Activated CD4-positive, alpha-beta T cell treated with anti-CD3 and anti-CD28 coated beads, Interleukin-2, amount 10 ng/mL, durations not matched to agents 24 days and 14 days (primary cell): ENCODE data around the gene FCGR1A. TPM values are rescaled to one million over a fixed set of nuclear protein-coding genes. Genes with fewer than 3 reads are reported as not detected.
"Not testable (repeated sequence)": the region's sequence is repeated elsewhere in the genome, so short reads cannot be mapped to it uniquely, and the experiment has no call there.

Source experiments
- DNase-seq: peaks from one replicate; pipeline ENCODE4 v3.0.0; 2022
- H3K27ac Mint-ChIP-seq: one replicate; pipeline ENCODE4 v1.8.0; 2022; ENCODE audit warnings: mild to moderate bottlenecking, mixed read lengths
- H3K27me3 Mint-ChIP-seq: one replicate; pipeline ENCODE4 v1.8.0; 2022; ENCODE audit warnings: mixed read lengths
- H3K36me3 Mint-ChIP-seq: one replicate; pipeline ENCODE4 v1.8.0; 2022; ENCODE audit warnings: low read depth, mild to moderate bottlenecking, mixed read lengths
- H3K4me1 Mint-ChIP-seq: one replicate; pipeline ENCODE4 v1.8.0; 2021; ENCODE audit warnings: mixed read lengths
- H3K4me3 Mint-ChIP-seq: one replicate; pipeline ENCODE4 v1.8.0; 2022; ENCODE audit warnings: mild to moderate bottlenecking, moderate library complexity, mixed read lengths
- H3K9me3 Mint-ChIP-seq: one replicate; pipeline ENCODE4 v1.8.0; 2021; ENCODE audit warnings: mixed read lengths
- intact Hi-C: fragments of 100-400 bp; cut with micrococcal nuclease; formaldehyde crosslinking; loops from one replicate; pipeline ENCODE4 v1.15.1; 2023
- total RNA-seq: library from RNA; stranded (reverse); gene quantifications from 2 replicates; pipeline ENCODE4 v1.2.3, GENCODE V29; 2022

FCGR1A gene
- total RNA-seq = not detected in 2 replicates

- H3K4me3 Mint-ChIP-seq, H3K4me1 Mint-ChIP-seq: not testable (repeated sequence)
- H3K27ac Mint-ChIP-seq = peak within 1 kb of the TSS; percentile 66
Measured at GRCh38 chr1:149782600-149782999, at the start of gene FCGR1A. FCGR1A (plus strand) TSS chr1:149782694; CDS start chr1:149782744, 50 bp downstream.

GRCh38 chr1:149732781-149733180 is 49.7 kb upstream of the FCGR1A start:
- not testable (repeated sequence) for H3K36me3 Mint-ChIP-seq, H3K27ac Mint-ChIP-seq, H3K4me3 Mint-ChIP-seq

More at GRCh38 chr1:149782600-149782999, at the start of gene FCGR1A:
- DNase-seq, H3K36me3 Mint-ChIP-seq, H3K27me3 Mint-ChIP-seq, H3K9me3 Mint-ChIP-seq, intact Hi-C loops: not testable (repeated sequence)

GRCh38 chr1:149734692-149735091 is 47.8 kb upstream of the FCGR1A start:
- H3K27me3 Mint-ChIP-seq = not testable (repeated sequence)

More at GRCh38 chr1:149732781-149733180, 49.7 kb upstream of the FCGR1A start:
- H3K9me3 Mint-ChIP-seq, DNase-seq, H3K27me3 Mint-ChIP-seq, intact Hi-C loops, H3K4me1 Mint-ChIP-seq: not testable (repeated sequence)

GRCh38 chr1:149740148-149740581 is 42.3 kb upstream of the FCGR1A start:
- DNase-seq = peak; percentile 76
- Mint-ChIP-seq H3K27ac (peak overlapping the region; percentile 71), H3K4me3 (peak overlapping the region; percentile 38)
- intact Hi-C loops, H3K4me1 Mint-ChIP-seq, H3K36me3 Mint-ChIP-seq, H3K27me3 Mint-ChIP-seq, H3K9me3 Mint-ChIP-seq: not testable (repeated sequence)

More at GRCh38 chr1:149734692-149735091, 47.8 kb upstream of the FCGR1A start:
- intact Hi-C loops, H3K4me1 Mint-ChIP-seq, H3K27ac Mint-ChIP-seq, H3K9me3 Mint-ChIP-seq, DNase-seq, H3K4me3 Mint-ChIP-seq, H3K36me3 Mint-ChIP-seq: not testable (repeated sequence)

- H3K9me3 Mint-ChIP-seq, H3K36me3 Mint-ChIP-seq, intact Hi-C loops, H3K27me3 Mint-ChIP-seq, H3K4me1 Mint-ChIP-seq, DNase-seq: not testable (repeated sequence)
- peak overlapping the region; percentile 71 for H3K27ac Mint-ChIP-seq
- peak overlapping the region; percentile 38 for H3K4me3 Mint-ChIP-seq
Measured at GRCh38 chr1:149740590-149741230, 41.8 kb upstream of the FCGR1A start.

GRCh38 chr1:149741914-149742313 is 40.6 kb upstream of the FCGR1A start:
- H3K27me3 Mint-ChIP-seq, H3K27ac Mint-ChIP-seq, H3K9me3 Mint-ChIP-seq, H3K36me3 Mint-ChIP-seq, H3K4me3 Mint-ChIP-seq, intact Hi-C loops, H3K4me1 Mint-ChIP-seq, DNase-seq: not testable (repeated sequence)

GRCh38 chr1:149746463-149747356 is 35.8 kb upstream of the FCGR1A start:
- H3K4me3 Mint-ChIP-seq, intact Hi-C loops, H3K9me3 Mint-ChIP-seq, DNase-seq, H3K36me3 Mint-ChIP-seq, H3K4me1 Mint-ChIP-seq, H3K27ac Mint-ChIP-seq: not testable (repeated sequence)
- peaks cover 11% of the 10 kb centered on the region for H3K27me3 Mint-ChIP-seq

- not testable (repeated sequence) for H3K9me3 Mint-ChIP-seq
Measured at GRCh38 chr1:149747359-149748143, 34.9 kb upstream of the FCGR1A start.

GRCh38 chr1:149748144-149748500 is 34.4 kb upstream of the FCGR1A start:
- DNase-seq, H3K27ac Mint-ChIP-seq, intact Hi-C loops, H3K36me3 Mint-ChIP-seq, H3K9me3 Mint-ChIP-seq, H3K4me1 Mint-ChIP-seq: not testable (repeated sequence)
- peak overlapping the region; percentile 77 for H3K4me3 Mint-ChIP-seq
- H3K27me3 Mint-ChIP-seq = peaks cover 11% of the 10 kb centered on the region

More at GRCh38 chr1:149747359-149748143, 34.9 kb upstream of the FCGR1A start:
- H3K4me1 Mint-ChIP-seq, H3K36me3 Mint-ChIP-seq, intact Hi-C loops, DNase-seq: not testable (repeated sequence)
- peaks cover 11% of the 10 kb centered on the region for H3K27me3 Mint-ChIP-seq
- H3K27ac Mint-ChIP-seq = peak overlapping the region; percentile 51
- peak overlapping the region; percentile 77 for H3K4me3 Mint-ChIP-seq

- H3K36me3 Mint-ChIP-seq, H3K4me3 Mint-ChIP-seq, H3K4me1 Mint-ChIP-seq, H3K27ac Mint-ChIP-seq, intact Hi-C loops, H3K9me3 Mint-ChIP-seq, DNase-seq: not testable (repeated sequence)
- H3K27me3 Mint-ChIP-seq = peaks cover 11% of the 10 kb centered on the region
Measured at GRCh38 chr1:149750562-149750961, 31.9 kb upstream of the FCGR1A start.

- H3K36me3 Mint-ChIP-seq, H3K4me1 Mint-ChIP-seq, H3K4me3 Mint-ChIP-seq, DNase-seq, H3K27ac Mint-ChIP-seq, H3K27me3 Mint-ChIP-seq, H3K9me3 Mint-ChIP-seq, intact Hi-C loops: not testable (repeated sequence)
Measured at GRCh38 chr1:149752186-149752585, 30.3 kb upstream of the FCGR1A start.

- DNase-seq, H3K4me1 Mint-ChIP-seq, H3K36me3 Mint-ChIP-seq, H3K9me3 Mint-ChIP-seq, intact Hi-C loops, H3K27me3 Mint-ChIP-seq, H3K4me3 Mint-ChIP-seq, H3K27ac Mint-ChIP-seq: not testable (repeated sequence)
Measured at GRCh38 chr1:149753466-149753865, 29.0 kb upstream of the FCGR1A start.

- H3K4me1 Mint-ChIP-seq, H3K27ac Mint-ChIP-seq, H3K36me3 Mint-ChIP-seq, H3K4me3 Mint-ChIP-seq, H3K27me3 Mint-ChIP-seq, H3K9me3 Mint-ChIP-seq, intact Hi-C loops, DNase-seq: not testable (repeated sequence)
Measured at GRCh38 chr1:149755294-149755693, 27.2 kb upstream of the FCGR1A start.

- H3K4me1 Mint-ChIP-seq = not testable (repeated sequence)
Measured at GRCh38 chr1:149762294-149762693, 20.2 kb upstream of the FCGR1A start.

More at GRCh38 chr1:149762294-149762693, 20.2 kb upstream of the FCGR1A start:
- H3K9me3 Mint-ChIP-seq, H3K4me3 Mint-ChIP-seq, intact Hi-C loops, H3K27ac Mint-ChIP-seq, H3K27me3 Mint-ChIP-seq, DNase-seq, H3K36me3 Mint-ChIP-seq: not testable (repeated sequence)
